Measurements from ENCODE around the gene EFNB2. TPM values are rescaled to one million over a fixed set of nuclear protein-coding genes. Genes with fewer than 3 reads are reported as not detected.

Gene EFNB2
- total and polyA plus RNA-seq, 2 donors (not counting 3 experiments of a cell fraction or from before 2014, with no cell fraction given), result 50.4 to 69.5 TPM

- no peak for DNase-seq (ENCODE audit: low read depth, low spot score)
- H3K27me3 ChIP-seq (ENCODE audit: control insufficient read depth in 2 of 2, insufficient read depth in 2 of 2, low read length in 2 of 2), result no peaks in the 10 kb centered on the region
- FAIRE-seq, result no peak
- no TSS peak for BruUV-seq (replicated peaks)
- no peaks in the 10 kb centered on the region for H3K9me1 ChIP-seq (replicated peaks; ENCODE audit: control insufficient read depth, extremely low read depth, insufficient read depth, low read length)
- no peak overlapping the region for H2AFZ ChIP-seq (ENCODE audit: low read depth, low read length)
- peaks cover 0 to 3% of the 10 kb centered on the region in 2 experiments for H3K36me3 ChIP-seq (ENCODE audit: control insufficient read depth in 2 of 2, extremely low read depth in 1 of 2, insufficient read depth in 2 of 2, low read length in 2 of 2)
- no peak overlapping the region for H3K9ac ChIP-seq (replicated peaks; ENCODE audit: extremely low read depth, insufficient read depth, low read length)
- H4K20me1 ChIP-seq (replicated peaks; ENCODE audit: control insufficient read depth, extremely low read depth, insufficient read depth, low read length), result peaks cover 2% of the 10 kb centered on the region
- intact Hi-C loops (cut with micrococcal nuclease) (no loop called here), dilution Hi-C loops (cut with MboI; ENCODE audit: extremely low pct_ligation_motif_present, low sequenced_read_pairs) (no loop called here)
- CTCF ChIA-PET, result interaction anchor here (1.0 to 1.5 kb wide), 2 partner anchors 12 to 362 kb away, joined by 3 to 4 read pairs; no protein-coding TSS in a partner anchor
- TF ChIP-seq, protein P1, sequence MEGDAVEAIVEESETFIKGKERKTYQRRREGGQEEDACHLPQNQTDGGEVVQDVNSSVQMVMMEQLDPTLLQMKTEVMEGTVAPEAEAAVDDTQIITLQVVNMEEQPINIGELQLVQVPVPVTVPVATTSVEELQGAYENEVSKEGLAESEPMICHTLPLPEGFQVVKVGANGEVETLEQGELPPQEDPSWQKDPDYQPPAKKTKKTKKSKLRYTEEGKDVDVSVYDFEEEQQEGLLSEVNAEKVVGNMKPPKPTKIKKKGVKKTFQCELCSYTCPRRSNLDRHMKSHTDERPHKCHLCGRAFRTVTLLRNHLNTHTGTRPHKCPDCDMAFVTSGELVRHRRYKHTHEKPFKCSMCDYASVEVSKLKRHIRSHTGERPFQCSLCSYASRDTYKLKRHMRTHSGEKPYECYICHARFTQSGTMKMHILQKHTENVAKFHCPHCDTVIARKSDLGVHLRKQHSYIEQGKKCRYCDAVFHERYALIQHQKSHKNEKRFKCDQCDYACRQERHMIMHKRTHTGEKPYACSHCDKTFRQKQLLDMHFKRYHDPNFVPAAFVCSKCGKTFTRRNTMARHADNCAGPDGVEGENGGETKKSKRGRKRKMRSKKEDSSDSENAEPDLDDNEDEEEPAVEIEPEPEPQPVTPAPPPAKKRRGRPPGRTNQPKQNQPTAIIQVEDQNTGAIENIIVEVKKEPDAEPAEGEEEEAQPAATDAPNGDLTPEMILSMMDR (IDR thresholded peaks at IDR 0.05; ENCODE audit: extremely low read depth in 1 of 2, insufficient read depth in 1 of 2, low read depth in 1 of 2, low read length in 2 of 2), result no peak
- TF ChIP-seq GATA2 (IDR thresholded peaks at IDR 0.05; ENCODE audit: insufficient read depth, insufficient read length, low read depth, low read length) (no peak), EZH2 (IDR thresholded peaks at IDR 0.05; ENCODE audit: borderline replicate concordance, low read depth, low read length, severe bottlenecking) (no peak), JUN (IDR thresholded peaks at IDR 0.05; ENCODE audit: borderline replicate concordance, insufficient read depth, insufficient read length, low read depth) (no peak), MAX (IDR thresholded peaks at IDR 0.05; ENCODE audit: insufficient read depth, insufficient read length) (no peak), FOS (IDR thresholded peaks at IDR 0.05; ENCODE audit: borderline replicate concordance, insufficient read depth, low read length) (no peak), POLR2A (IDR thresholded peaks at IDR 0.05; ENCODE audit: low read depth, low read length) (no peak), POLR2AphosphoS5 (IDR thresholded peaks at IDR 0.05; ENCODE audit: insufficient read depth, low read depth, low read length) (no peak), MYC (IDR thresholded peaks at IDR 0.05; ENCODE audit: low read depth, low read length) (no peak)
- peaks cover 34% of the 10 kb centered on the region for H3K79me2 ChIP-seq (ENCODE audit: control insufficient read depth, insufficient read depth, low read length)
- POLR2A ChIA-PET, result no interaction called here
- H3K4me3 ChIP-seq (replicated peaks in 1 of 3; ENCODE audit: insufficient read depth in 1 of 3, low read depth in 1 of 3, low read length in 3 of 3), result no peak overlapping the region
- H3K4me2 ChIP-seq (ENCODE audit: insufficient read depth, low read length), result no peak overlapping the region
- no peak overlapping the region for H3K27ac ChIP-seq (ENCODE audit: insufficient read depth, low read depth, low read length)
- H3K9me3 ChIP-seq (replicated peaks; ENCODE audit: control insufficient read depth, insufficient read depth, low read length), result no peaks in the 10 kb centered on the region
- peaks cover 19% of the 10 kb centered on the region for H3K4me1 ChIP-seq (ENCODE audit: control insufficient read depth, extremely low read depth, insufficient read depth, low read length)
Measured at GRCh38 chr13:106524108-106524507, 11.4 kb downstream of the EFNB2 start.
